GM12878 (cell line): ENCODE results near the gene SERPINH1. TPM values are rescaled to one million over a fixed set of nuclear protein-coding genes. Genes with fewer than 3 reads are reported as not detected.
"Not testable (repeated sequence)": the region's sequence is repeated elsewhere in the genome, so short reads cannot be mapped to it uniquely, and the experiment has no call there.

Experiments used
- ATAC-seq: fragments of 200-7000 bp; cut with Tn5 transposase; 3 replicates; pipeline ENCODE4 v1.9.1; 2020; ENCODE audit warnings: mild to moderate bottlenecking, moderate library complexity
- BruUV-seq: library from RNA; stranded (reverse); fragments of 400-500 nt; replicated peaks from 2 replicates; lab custom pipeline; 2021; lab: Mats Ljungman, UMichigan
- CTCF ChIA-PET: fragments of 300-600 bp; sonication (Branson Sonifier 250); formaldehyde crosslinking; extraction: SDS; loops from one replicate; lab custom pipeline; 2021; ENCODE audit warnings: inconsistent platforms; lab: Yijun Ruan, JAX
- POLR2A ChIA-PET: fragments of 350-600 bp; formaldehyde crosslinking; extraction: SDS; loops from one replicate; lab custom pipeline; 2021; ENCODE audit warnings: inconsistent platforms; lab: Charles Lee
- RAD21 ChIA-PET: fragments of 300-600 bp; sonication (Branson Sonifier 250); formaldehyde crosslinking; loops from one replicate; lab custom pipeline; 2023; ENCODE audit warnings: antibody characterized with exemption; ENCODE audit not compliant: unreplicated experiment; lab: Charles Lee
- SMC1A ChIA-PET: fragments of 300-600 bp; sonication (Branson Sonifier 250); formaldehyde crosslinking; loops from one replicate; lab custom pipeline; 2023; ENCODE audit not compliant: unreplicated experiment, uncharacterized antibody; lab: Charles Lee
- DNase-seq: peaks from one replicate; pipeline ENCODE4 v3.0.0-alpha.2; 2011; ENCODE audit warnings: low read depth, low spot score
- FAIRE-seq: peaks from 3 replicates; lab custom pipeline; 2011; peaks lifted over from hg19 to GRCh38; lab: Jason Lieb, UNC
- H2AFZ ChIP-seq: 2 replicates; pipeline ENCODE4 v1.6.0; 2011; ENCODE audit warnings: low read depth, low read length, control low read depth; ENCODE audit not compliant: control insufficient read depth
- H3K27ac ChIP-seq: 2 replicates; pipeline ENCODE4 v1.5.1; 2011; ENCODE audit warnings: control low read depth; ENCODE audit not compliant: control insufficient read depth, insufficient read depth
- H3K27me3 ChIP-seq, 2 experiments: replicated peaks in 1 of 2; 2 replicates each; pipeline versions ENCODE4 v1.6.0 to v1.6.1; 2011; ENCODE audit warnings: low read length in 1 of 2; ENCODE audit not compliant: control insufficient read depth in 2 of 2, insufficient read depth in 2 of 2
- H3K36me3 ChIP-seq, 2 experiments: 2 replicates each; pipeline ENCODE4 v1.5.1; 2011; ENCODE audit warnings: low read length in 1 of 2; ENCODE audit not compliant: control insufficient read depth in 2 of 2, insufficient read depth in 2 of 2
- H3K4me1 ChIP-seq: 2 replicates; pipeline ENCODE4 v1.6.1; 2011; ENCODE audit warnings: mild to moderate bottlenecking, low read length, moderate library complexity, mixed read lengths; ENCODE audit not compliant: control insufficient read depth, insufficient read depth
- H3K4me2 ChIP-seq: 2 replicates; pipeline ENCODE4 v1.6.0; 2011; ENCODE audit warnings: control low read depth; ENCODE audit not compliant: control insufficient read depth, insufficient read depth
- H3K4me3 ChIP-seq: fragments of 200-600 bp; sonication (generic); 2 replicates; pipeline ENCODE4 v1.5.1; 2016
- H3K79me2 ChIP-seq: 2 replicates; pipeline ENCODE4 v1.6.0; 2011; ENCODE audit warnings: low read length; ENCODE audit not compliant: control insufficient read depth, insufficient read depth
- H3K9ac ChIP-seq: 2 replicates; pipeline ENCODE4 v1.8.0; 2011; ENCODE audit warnings: low read length, control low read depth, mixed read lengths; ENCODE audit not compliant: control insufficient read depth, insufficient read depth
- H3K9me3 ChIP-seq: replicated peaks from 3 replicates; pipeline ENCODE4 v1.5.1; 2011; ENCODE audit warnings: mild to moderate bottlenecking, low read length; ENCODE audit not compliant: control insufficient read depth, insufficient read depth
- H4K20me1 ChIP-seq: 2 replicates; pipeline ENCODE4 v1.6.0; 2011; ENCODE audit not compliant: control insufficient read depth, insufficient read depth
- ATF7 ChIP-seq: fragments of 450-650 bp; IDR thresholded peaks from 2 replicates; pipeline ENCODE4 v1.6.1; 2016; ENCODE audit warnings: low read depth, mild to moderate bottlenecking
- CHD2 ChIP-seq: IDR thresholded peaks from 2 replicates; pipeline ENCODE4 v1.6.1; 2011; ENCODE audit warnings: low read depth, low read length, improper control_type of control experiment, borderline replicate concordance
- CHD4 ChIP-seq: fragments of 200-600 bp; sonication (generic); IDR thresholded peaks from 2 replicates; pipeline ENCODE4 v1.6.1; 2016; ENCODE audit warnings: mild to moderate bottlenecking
- FOXK2 ChIP-seq: fragments of 450-650 bp; IDR thresholded peaks from 2 replicates; pipeline ENCODE4 v1.6.1; 2017; ENCODE audit warnings: mild to moderate bottlenecking, moderate library complexity
- JUND ChIP-seq: IDR thresholded peaks from 2 replicates; pipeline ENCODE4 v1.6.1; 2012; ENCODE audit warnings: low read depth, mild to moderate bottlenecking, low read length, improper control_type of control experiment, moderate library complexity
- MAX ChIP-seq: IDR thresholded peaks from 2 replicates; pipeline ENCODE4 v1.6.1; 2012; ENCODE audit warnings: low read depth, low read length, improper control_type of control experiment
- NR2C1 ChIP-seq: fragments of 450-650 bp; IDR thresholded peaks from 2 replicates; pipeline ENCODE4 v1.6.1; 2017; ENCODE audit warnings: antibody characterized with exemption, mild to moderate bottlenecking, moderate library complexity
- PML ChIP-seq: IDR thresholded peaks from 2 replicates; pipeline ENCODE4 v1.6.1; 2012; ENCODE audit warnings: low read length, inconsistent platforms
- RFX5 ChIP-seq: IDR thresholded peaks from 2 replicates; pipeline ENCODE4 v1.6.1; 2011; ENCODE audit warnings: low read depth, low read length, improper control_type of control experiment
- SIX5 ChIP-seq: IDR thresholded peaks from 2 replicates; pipeline ENCODE4 v1.6.1; 2011; ENCODE audit warnings: mild to moderate bottlenecking, low read depth, low read length, moderate library complexity; ENCODE audit not compliant: severe bottlenecking
- SRF ChIP-seq, 2 experiments: IDR thresholded peaks; 2 replicates each; pipeline ENCODE4 v1.6.1; 2011; ENCODE audit warnings: low read depth in 2 of 2, low read length in 2 of 2, mild to moderate bottlenecking in 1 of 2, moderate library complexity in 1 of 2
- USF1 ChIP-seq: IDR thresholded peaks from 2 replicates; pipeline ENCODE4 v1.6.1; 2011; ENCODE audit warnings: borderline replicate concordance, low read depth, mild to moderate bottlenecking, moderate library complexity, mixed read lengths, low read length; ENCODE audit not compliant: insufficient read depth; ENCODE audit errors: extremely low read length
- ZNF217 ChIP-seq: fragments of 450-650 bp; IDR thresholded peaks from 2 replicates; pipeline ENCODE4 v1.6.1; 2017; ENCODE audit warnings: antibody characterized with exemption, mild to moderate bottlenecking
- WGBS: methylation state at CpG from one replicate; pipeline ENCODE4 v1.1.6; 2016; ENCODE audit warnings: low lambda C conversion rate; ENCODE audit not compliant: insufficient replicate concordance, insufficient coverage; ENCODE audit errors: missing lambda C conversion rate; 5-methylcytosine and 5-hydroxymethylcytosine counted together
- in situ Hi-C: fragments of 300-500 bp; cut with MboI; formaldehyde crosslinking; loops from 9 replicates; pipeline ENCODE4 v1.14.3; 2018; ENCODE audit warnings: mixed read lengths
- intact Hi-C: fragments of 100-400 bp; cut with micrococcal nuclease; formaldehyde crosslinking; loops from one replicate; pipeline ENCODE4 v1.14.2; 2022; ENCODE audit not compliant: unreplicated experiment
- polyA plus RNA-seq, 11 experiments: library from polyadenylated mRNA; depleted of rRNA in 4 of 11; unstranded in 6 of 11; stranded (reverse) in 5 of 11; fragments of >200 nt; fragmentation: Nextera tagmentation in 4 of 11; fragmentation: Illumina TruSeq in 1 of 11; extraction: Ambion mirVana in 4 of 11; extraction: Trizol in 1 of 11; gene quantifications; 1 replicate in 1 of 11; 2 replicates in 10 of 11; pipeline versions ENCODE4 v1.2.1 to v1.2.3, GENCODE V29; 2011 to 2016; ENCODE audit warnings: inconsistent platforms in 2 of 11, missing spikeins in 2 of 11, low read depth in 1 of 11
- total RNA-seq, 4 experiments: library from RNA; depleted of rRNA in 3 of 4; stranded (reverse); fragments of >200 nt in 3 of 4; fragmentation: Illumina TruSeq in 1 of 4; extraction: Trizol in 1 of 4; gene quantifications; 2 replicates each; pipeline versions ENCODE4 v1.2.1 to v1.2.3, GENCODE V29; 2013 to 2021
- TF ChIP-seq, protein P1 (sequence below): IDR thresholded peaks from 2 replicates; pipeline ENCODE4 v1.6.1; 2011; ENCODE audit warnings: mild to moderate bottlenecking, low read depth, low read length, moderate library complexity; ENCODE audit not compliant: insufficient replicate concordance

The SERPINH1 gene
- total and polyA plus RNA-seq, 10 of the 15 experiments (the other 5 are each of a cell fraction or from before 2014, with no cell fraction given) = 0.34 to 19.8 (median 13.7) TPM

DNA sequence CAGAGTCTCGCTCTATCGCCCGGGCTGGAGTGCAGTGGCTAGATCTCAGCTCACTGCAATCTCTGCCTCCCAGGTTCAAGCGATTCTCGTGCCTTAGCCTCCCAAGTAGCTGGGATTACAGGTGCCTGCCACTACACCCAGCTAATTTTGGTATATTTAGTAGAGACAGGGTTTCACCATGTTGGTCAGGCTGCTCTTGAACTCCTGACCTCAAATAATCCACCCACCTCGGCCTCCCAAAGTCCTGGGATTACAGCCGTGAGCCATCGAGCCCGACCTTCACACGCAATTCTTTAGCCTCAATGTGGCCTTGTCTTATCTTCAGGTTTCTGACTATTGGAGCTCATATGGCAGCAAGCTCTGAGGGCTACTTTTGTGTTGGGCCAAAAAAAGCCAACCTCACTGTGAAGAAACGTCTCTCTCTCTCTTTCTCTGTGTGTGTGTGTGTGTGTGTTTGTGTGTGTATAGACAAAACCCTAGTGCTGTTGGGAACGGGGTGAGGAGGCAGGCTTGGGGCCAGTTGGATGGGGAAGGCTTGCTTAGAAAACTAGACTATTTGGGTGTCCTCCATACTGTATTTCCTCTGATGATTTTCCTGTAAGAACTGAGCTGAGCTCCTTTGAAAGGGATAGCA is 22.7 kb downstream of the SERPINH1 start:
- H3K27ac ChIP-seq, H3K4me2 ChIP-seq, H2AFZ ChIP-seq, H4K20me1 ChIP-seq, H3K79me2 ChIP-seq, ATAC-seq, H3K27me3 ChIP-seq, RAD21 ChIA-PET, intact Hi-C loops, POLR2A ChIA-PET, H3K4me1 ChIP-seq, DNase-seq, in situ Hi-C loops, H3K9ac ChIP-seq, BruUV-seq, FAIRE-seq, H3K9me3 ChIP-seq, H3K4me3 ChIP-seq, H3K36me3 ChIP-seq: not testable (repeated sequence)
- ChIA-PET CTCF (interaction anchor here (0.6 to 2.5 kb wide), 3 partner anchors 10 to 342 kb away, joined by 3 to 6 read pairs (median 5); no protein-coding TSS in a partner anchor), SMC1A (interaction anchor here (1.4 kb wide), 1 partner anchor 9 kb away, joined by 4 read pairs; no protein-coding TSS in a partner anchor)
- 70% methylated on average over 12 of the region's 12 CpGs for WGBS

- ATAC-seq (no peak), DNase-seq (no peak), FAIRE-seq (no peak)
- H3K4me3 ChIP-seq = no peak overlapping the region
- 79% methylated on average over 8 of the region's 8 CpGs for WGBS
- in situ Hi-C loops = no loop called here
- H3K36me3 ChIP-seq = no peaks in the 10 kb centered on the region
- no peaks in the 10 kb centered on the region for H3K27me3 ChIP-seq
- no peak overlapping the region for H2AFZ ChIP-seq
- BruUV-seq = no TSS peak
- H3K79me2 ChIP-seq = no peaks in the 10 kb centered on the region
- no peak overlapping the region for H3K4me2 ChIP-seq
- ChIA-PET POLR2A (no interaction called here), CTCF (interaction anchor here (0.6 to 2.5 kb wide), 3 partner anchors 10 to 342 kb away, joined by 3 to 6 read pairs (median 5); no protein-coding TSS in a partner anchor), SMC1A (no interaction called here), RAD21 (no interaction called here)
- H3K9me3 ChIP-seq = no peaks in the 10 kb centered on the region
- peaks cover 6% of the 10 kb centered on the region; the same call in 1 of the 2 replicates for H3K4me1 ChIP-seq
- H3K27ac ChIP-seq = no peak overlapping the region
- TF ChIP-seq USF1 (no peak), ZNF217 (no peak), RFX5 (no peak), ATF7 (no peak), CHD4 (no peak), SRF (IDR thresholded peaks at IDR 0.05; ENCODE audit: low read depth in 2 of 2, low read length in 2 of 2) (no peak), SIX5 (no peak), MAX (no peak), PML (no peak), NR2C1 (no peak), FOXK2 (no peak), JUND (no peak), CHD2 (no peak)
- TF ChIP-seq, protein P1, sequence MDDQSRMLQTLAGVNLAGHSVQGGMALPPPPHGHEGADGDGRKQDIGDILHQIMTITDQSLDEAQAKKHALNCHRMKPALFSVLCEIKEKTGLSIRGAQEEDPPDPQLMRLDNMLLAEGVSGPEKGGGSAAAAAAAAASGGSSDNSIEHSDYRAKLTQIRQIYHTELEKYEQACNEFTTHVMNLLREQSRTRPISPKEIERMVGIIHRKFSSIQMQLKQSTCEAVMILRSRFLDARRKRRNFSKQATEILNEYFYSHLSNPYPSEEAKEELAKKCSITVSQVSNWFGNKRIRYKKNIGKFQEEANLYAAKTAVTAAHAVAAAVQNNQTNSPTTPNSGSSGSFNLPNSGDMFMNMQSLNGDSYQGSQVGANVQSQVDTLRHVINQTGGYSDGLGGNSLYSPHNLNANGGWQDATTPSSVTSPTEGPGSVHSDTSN = no peak
- intact Hi-C loops = no loop called here
- no peaks in the 10 kb centered on the region for H4K20me1 ChIP-seq
- no peak overlapping the region for H3K9ac ChIP-seq
Observed at GRCh38 chr11:75585293-75585670, 23.2 kb downstream of the SERPINH1 start.
